GM06990 (cell line): ENCODE data around the gene KLHL22.
"Not testable (repeated sequence)": the region's sequence is repeated elsewhere in the genome, so short reads cannot be mapped to it uniquely, and the experiment has no call there.

Source experiments
- DNase-seq: peaks from one replicate; pipeline ENCODE4 v3.0.0-alpha.2; 2011; ENCODE audit not compliant: insufficient read length; ENCODE audit errors: extremely low read depth
- H3K27me3 ChIP-seq: replicated peaks from 2 replicates; pipeline ENCODE4 v1.6.0; 2011; ENCODE audit warnings: low read length; ENCODE audit not compliant: control insufficient read depth, insufficient read depth
- H3K36me3 ChIP-seq: 2 replicates; pipeline ENCODE4 v1.5.1; 2011; ENCODE audit warnings: low read length; ENCODE audit not compliant: control insufficient read depth, insufficient read depth
- H3K4me3 ChIP-seq: replicated peaks from 2 replicates; pipeline ENCODE4 v1.5.1; 2011; ENCODE audit warnings: low read depth, mild to moderate bottlenecking, control low read depth, low read length
- TF ChIP-seq, protein P1 (sequence below): IDR thresholded peaks from 2 replicates; pipeline ENCODE4 v1.5.1; 2011; ENCODE audit warnings: low read length, control low read depth, mild to moderate bottlenecking, inconsistent platforms; ENCODE audit not compliant: insufficient read depth, poor library complexity, severe bottlenecking

Gene KLHL22

GRCh38 chr22:20421507-20421874, 74.1 kb downstream of the KLHL22 start:
- TF ChIP-seq, protein P1, sequence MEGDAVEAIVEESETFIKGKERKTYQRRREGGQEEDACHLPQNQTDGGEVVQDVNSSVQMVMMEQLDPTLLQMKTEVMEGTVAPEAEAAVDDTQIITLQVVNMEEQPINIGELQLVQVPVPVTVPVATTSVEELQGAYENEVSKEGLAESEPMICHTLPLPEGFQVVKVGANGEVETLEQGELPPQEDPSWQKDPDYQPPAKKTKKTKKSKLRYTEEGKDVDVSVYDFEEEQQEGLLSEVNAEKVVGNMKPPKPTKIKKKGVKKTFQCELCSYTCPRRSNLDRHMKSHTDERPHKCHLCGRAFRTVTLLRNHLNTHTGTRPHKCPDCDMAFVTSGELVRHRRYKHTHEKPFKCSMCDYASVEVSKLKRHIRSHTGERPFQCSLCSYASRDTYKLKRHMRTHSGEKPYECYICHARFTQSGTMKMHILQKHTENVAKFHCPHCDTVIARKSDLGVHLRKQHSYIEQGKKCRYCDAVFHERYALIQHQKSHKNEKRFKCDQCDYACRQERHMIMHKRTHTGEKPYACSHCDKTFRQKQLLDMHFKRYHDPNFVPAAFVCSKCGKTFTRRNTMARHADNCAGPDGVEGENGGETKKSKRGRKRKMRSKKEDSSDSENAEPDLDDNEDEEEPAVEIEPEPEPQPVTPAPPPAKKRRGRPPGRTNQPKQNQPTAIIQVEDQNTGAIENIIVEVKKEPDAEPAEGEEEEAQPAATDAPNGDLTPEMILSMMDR, result no peak
- H3K36me3 ChIP-seq, result no peaks in the 10 kb centered on the region
- no peaks in the 10 kb centered on the region; the same call in 1 of the 2 replicates for H3K27me3 ChIP-seq
- no peak for DNase-seq
- no peak overlapping the region for H3K4me3 ChIP-seq

DNA sequence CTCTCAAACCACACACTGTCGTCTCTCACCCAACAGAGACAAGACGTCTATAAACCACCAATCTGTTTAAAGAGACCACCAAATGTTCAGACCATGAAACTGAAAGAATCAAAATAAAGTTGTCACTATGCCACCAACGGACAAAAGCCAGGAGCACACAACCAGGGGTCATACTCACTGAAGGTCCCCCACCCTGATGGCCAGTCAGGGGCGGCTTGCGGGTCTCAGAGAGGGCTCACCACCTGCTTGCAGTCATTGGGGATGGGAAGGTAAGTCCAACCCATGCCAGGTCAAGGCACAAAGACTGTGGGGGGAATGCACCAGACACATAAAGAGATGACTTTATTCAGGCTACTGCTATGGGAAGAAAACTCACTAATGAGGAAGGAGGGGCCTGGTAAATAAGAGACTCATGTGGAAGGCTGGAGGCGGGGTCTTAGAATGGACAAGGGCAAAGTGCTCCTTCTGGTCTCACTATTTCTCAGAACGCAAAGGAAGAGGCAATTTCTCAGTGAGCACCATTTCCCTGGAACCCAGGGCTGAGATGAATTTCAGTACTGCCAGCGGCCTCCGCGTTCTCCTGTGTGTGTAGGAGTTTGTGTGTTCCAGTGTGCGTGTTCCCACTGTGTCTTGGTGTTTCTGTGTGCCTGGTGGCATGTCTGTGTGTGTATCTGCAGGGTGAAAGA, 75.3 kb downstream of the KLHL22 start:
- DNase-seq, result no peak
- no peaks in the 10 kb centered on the region; the same call in 1 of the 2 replicates for H3K27me3 ChIP-seq
- no peaks in the 10 kb centered on the region for H3K36me3 ChIP-seq
- no peak overlapping the region for H3K4me3 ChIP-seq
- TF ChIP-seq, protein P1, result no peak

DNA sequence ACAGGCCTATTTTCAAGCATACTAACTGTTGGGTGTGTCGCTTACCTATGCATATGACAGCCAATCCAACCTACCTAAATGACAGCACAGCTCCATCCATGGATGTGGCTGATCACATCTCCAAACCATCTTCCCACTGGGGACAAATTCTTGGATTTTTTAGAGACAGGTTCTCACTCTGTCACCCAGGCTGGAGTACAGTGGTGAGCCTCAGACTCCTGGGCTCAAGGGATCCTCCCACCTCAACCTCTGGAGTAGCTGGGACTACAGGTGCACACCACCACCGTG, 76.0 kb downstream of the KLHL22 start:
- TF ChIP-seq, protein P1, result no peak
- Histone ChIP-seq H3K27me3 (no peaks in the 10 kb centered on the region; the same call in 1 of the 2 replicates), H3K4me3 (no peak overlapping the region), H3K36me3 (no peaks in the 10 kb centered on the region)
- no peak for DNase-seq

GRCh38 chr22:20418211-20418788, 77.3 kb downstream of the KLHL22 start:
- peak; percentile 68 for DNase-seq
- TF ChIP-seq, protein P1, result peak; percentile 92
- H3K36me3 ChIP-seq, result no peaks in the 10 kb centered on the region
- peak overlapping the region; percentile 35 for H3K4me3 ChIP-seq
- H3K27me3 ChIP-seq, result no peaks in the 10 kb centered on the region; the same call in 1 of the 2 replicates

DNA sequence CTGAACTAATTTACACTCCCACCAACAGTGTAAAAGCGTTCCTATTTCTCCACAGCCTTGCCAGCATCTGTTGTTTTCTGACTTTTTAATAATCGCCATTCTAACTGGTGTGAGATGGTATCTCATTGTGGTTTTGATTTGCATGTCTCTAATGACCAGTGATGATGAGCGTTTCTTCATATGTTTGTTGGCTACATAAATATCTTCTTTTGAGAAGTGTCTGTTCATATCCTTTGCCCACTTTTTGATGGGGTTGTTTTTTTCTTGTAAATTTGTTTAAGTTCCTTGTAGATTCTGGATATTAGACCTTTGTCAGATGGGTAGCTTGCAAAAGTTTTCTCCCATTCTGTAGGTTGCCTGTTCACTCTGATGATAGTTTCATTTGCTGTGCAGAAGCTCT, 79.9 kb downstream of the KLHL22 start:
- not testable (repeated sequence) for H3K27me3 ChIP-seq, DNase-seq, H3K36me3 ChIP-seq, H3K4me3 ChIP-seq

- not testable (repeated sequence) for H3K4me3 ChIP-seq, DNase-seq, H3K27me3 ChIP-seq, H3K36me3 ChIP-seq
These were observed 80.4 kb downstream of the KLHL22 start for GRCh38 chr22:20415241-20415640.

DNA sequence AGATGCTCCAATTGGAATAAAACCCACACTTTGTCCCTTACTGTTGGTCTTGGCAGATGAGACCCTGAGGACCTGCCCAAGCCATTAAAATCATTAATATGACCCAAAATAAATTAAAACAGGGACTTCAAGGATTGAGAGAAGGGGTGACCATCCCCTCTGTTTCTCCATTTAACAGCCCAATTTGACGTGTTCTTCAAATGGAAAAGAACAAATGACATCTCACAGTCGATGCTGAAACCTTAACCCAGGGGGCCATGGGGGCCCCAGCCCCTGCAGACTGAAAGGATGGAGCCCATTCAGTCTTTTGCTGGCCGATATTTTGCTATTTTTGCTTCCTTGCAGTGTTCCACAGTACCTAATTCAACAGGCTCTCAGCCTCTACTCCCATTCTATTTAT, 81.1 kb downstream of the KLHL22 start:
- Histone ChIP-seq H3K36me3 (no peaks in the 10 kb centered on the region), H3K4me3 (no peak overlapping the region), H3K27me3 (no peaks in the 10 kb centered on the region)
- no peak for DNase-seq
- TF ChIP-seq, protein P1, result no peak
